Gastroesophageal sphincter (tissue), 3 donors: ENCODE data around the gene CDC27.
"Not testable (repeated sequence)": the region's sequence is repeated elsewhere in the genome, so short reads cannot be mapped to it uniquely, and the experiment has no call there.

Source experiments
- EP300 ChIP-seq: sonication (generic); formaldehyde crosslinking; IDR thresholded peaks from one replicate; pipeline ENCODE4 v1.6.1; 2017; ENCODE audit warnings: antibody characterized with exemption, mild to moderate bottlenecking
- POLR2A ChIP-seq, 2 donors: fragments of 450-650 bp; IDR thresholded peaks; one replicate each; pipeline ENCODE4 v1.6.1; 2017; ENCODE audit warnings: antibody characterized with exemption in 2 of 2, mild to moderate bottlenecking in 2 of 2, moderate library complexity in 1 of 2
- POLR2AphosphoS5 ChIP-seq: sonication (generic); formaldehyde crosslinking; IDR thresholded peaks from one replicate; pipeline ENCODE4 v1.6.1; 2017; ENCODE audit warnings: antibody characterized with exemption
- TF ChIP-seq, protein P1 (sequence below), 4 experiments: fragments of 200-600 bp in 2 of 4; fragments of 450-650 bp in 2 of 4; sonication (generic) in 1 of 4; IDR thresholded peaks; one replicate each; pipeline ENCODE4 v1.5.1; 2017 to 2019; ENCODE audit warnings: antibody characterized with exemption in 4 of 4, mild to moderate bottlenecking in 2 of 4, moderate library complexity in 2 of 4

- TF ChIP-seq POLR2A (IDR thresholded peaks at IDR 0.05); POLR2AphosphoS5; EP300: not testable (repeated sequence)
- TF ChIP-seq, protein P1, sequence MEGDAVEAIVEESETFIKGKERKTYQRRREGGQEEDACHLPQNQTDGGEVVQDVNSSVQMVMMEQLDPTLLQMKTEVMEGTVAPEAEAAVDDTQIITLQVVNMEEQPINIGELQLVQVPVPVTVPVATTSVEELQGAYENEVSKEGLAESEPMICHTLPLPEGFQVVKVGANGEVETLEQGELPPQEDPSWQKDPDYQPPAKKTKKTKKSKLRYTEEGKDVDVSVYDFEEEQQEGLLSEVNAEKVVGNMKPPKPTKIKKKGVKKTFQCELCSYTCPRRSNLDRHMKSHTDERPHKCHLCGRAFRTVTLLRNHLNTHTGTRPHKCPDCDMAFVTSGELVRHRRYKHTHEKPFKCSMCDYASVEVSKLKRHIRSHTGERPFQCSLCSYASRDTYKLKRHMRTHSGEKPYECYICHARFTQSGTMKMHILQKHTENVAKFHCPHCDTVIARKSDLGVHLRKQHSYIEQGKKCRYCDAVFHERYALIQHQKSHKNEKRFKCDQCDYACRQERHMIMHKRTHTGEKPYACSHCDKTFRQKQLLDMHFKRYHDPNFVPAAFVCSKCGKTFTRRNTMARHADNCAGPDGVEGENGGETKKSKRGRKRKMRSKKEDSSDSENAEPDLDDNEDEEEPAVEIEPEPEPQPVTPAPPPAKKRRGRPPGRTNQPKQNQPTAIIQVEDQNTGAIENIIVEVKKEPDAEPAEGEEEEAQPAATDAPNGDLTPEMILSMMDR (IDR thresholded peaks at IDR 0.05) = not testable (repeated sequence)
These were observed 114.7 kb downstream of the CDC27 start for GRCh38 chr17:47074361-47074760.
